Muscle of leg (tissue), 16 donors: ENCODE data around the gene FRG2C. TPM values are rescaled to one million over a fixed set of nuclear protein-coding genes. Genes with fewer than 3 reads are reported as not detected.
"Not testable (repeated sequence)": the region's sequence is repeated elsewhere in the genome, so short reads cannot be mapped to it uniquely, and the experiment has no call there.

Experiments
- DNase-seq: peaks from one replicate; pipeline ENCODE4 v3.0.0; 2013
- H3K27ac ChIP-seq: one replicate; pipeline ENCODE4 v1.5.1; 2013; ENCODE audit warnings: mild to moderate bottlenecking, low read length, control low read depth
- H3K27me3 ChIP-seq: one replicate; pipeline ENCODE4 v1.6.1; 2013; ENCODE audit warnings: low read length; ENCODE audit not compliant: control insufficient read depth, insufficient read depth
- H3K36me3 ChIP-seq: one replicate; pipeline ENCODE4 v1.6.1; 2013; ENCODE audit warnings: low read length; ENCODE audit not compliant: control insufficient read depth, insufficient read depth
- H3K4me1 ChIP-seq: one replicate; pipeline ENCODE4 v1.6.1; 2013; ENCODE audit warnings: low read length; ENCODE audit not compliant: control insufficient read depth, insufficient read depth
- H3K4me3 ChIP-seq: one replicate; pipeline ENCODE4 v1.5.1; 2013; ENCODE audit warnings: low read length, control low read depth
- H3K9me3 ChIP-seq: replicated peaks from 2 replicates; pipeline ENCODE4 v1.6.1; 2013; ENCODE audit warnings: low read depth, low read length; ENCODE audit not compliant: control insufficient read depth
- WGBS: methylation state at CpG from one replicate; pipeline ENCODE4 v1.1.5; 2013; ENCODE audit warnings: missing lambda C conversion rate; ENCODE audit not compliant: insufficient coverage; 5-methylcytosine and 5-hydroxymethylcytosine counted together
- long read RNA-seq, 11 donors: transcript quantifications; one replicate each; lab custom pipeline, GENCODE V29; 2026
- polyA plus RNA-seq, 8 donors: library from polyadenylated mRNA; unstranded; fragments of 120-200 nt; gene quantifications; one replicate each; pipeline versions ENCODE4 v1.2.1 to v1.2.3, GENCODE V29; 2013; ENCODE audit warnings: inconsistent platforms in 1 of 8, low replicate concordance in 1 of 8; ENCODE audit not compliant: insufficient read length in 8 of 8, insufficient read depth in 1 of 8
- total RNA-seq: library from RNA; stranded (reverse); fragments of 120-200 nt; gene quantifications from one replicate; pipeline ENCODE4 v1.2.4, GENCODE V29; 2013

FRG2C gene
- total RNA-seq: not detected
- polyA plus RNA-seq: under 1 TPM in 1 of 8 donors, not detected in 7; 0.09 TPM
- long read RNA-seq, donor 1: 0 reads
- long read RNA-seq, donor 2: 0 reads
- long read RNA-seq, donor 3: 0 reads
- long read RNA-seq, donor 4: 0 reads
- long read RNA-seq, donor 5: 0 reads
- long read RNA-seq, donor 6: 0 reads
- long read RNA-seq, donor 7: 0 reads
- long read RNA-seq, donor 8: 0 reads
- long read RNA-seq, donor 9: 0 reads
- long read RNA-seq, donor 10: 0 reads
- long read RNA-seq, donor 11: 0 reads

GRCh38 chr3:75664028-75664427, at the start of gene FRG2C:
TSS of gene FRG2C (plus strand) at chr3:75664328. CDS start at chr3:75664380, 52 bp downstream.
- H3K9me3 ChIP-seq, H3K36me3 ChIP-seq, H3K27ac ChIP-seq, H3K4me1 ChIP-seq, DNase-seq, H3K4me3 ChIP-seq: not testable (repeated sequence)
- WGBS: 92% methylated on average over 2 of the region's 9 CpGs
- H3K27me3 ChIP-seq: peaks cover 52% of the 10 kb centered on the region

GRCh38 chr3:75618666-75619305, 45.3 kb upstream of the FRG2C start:
- not testable (repeated sequence) for H3K36me3 ChIP-seq, H3K9me3 ChIP-seq, H3K4me1 ChIP-seq, H3K27ac ChIP-seq
- Histone ChIP-seq H3K27me3 (peaks cover 10% of the 10 kb centered on the region), H3K4me3 (peak overlapping the region; percentile 38)
- 3% methylated on average over 24 of the region's 43 CpGs for WGBS
- peak; percentile 58 for DNase-seq

- under 1% methylated on average over 43 of the region's 52 CpGs for WGBS
- H3K27ac ChIP-seq, H3K9me3 ChIP-seq, H3K36me3 ChIP-seq, H3K4me1 ChIP-seq: not testable (repeated sequence)
- peak; percentile 9 for DNase-seq
- Histone ChIP-seq H3K4me3 (peak overlapping the region; percentile 38), H3K27me3 (peaks cover 10% of the 10 kb centered on the region)
These were observed 44.6 kb upstream of the FRG2C start for GRCh38 chr3:75619481-75620031.

GRCh38 chr3:75621772-75622171, 42.4 kb upstream of the FRG2C start:
- not testable (repeated sequence) for H3K27ac ChIP-seq, H3K4me1 ChIP-seq, H3K36me3 ChIP-seq, H3K4me3 ChIP-seq, H3K9me3 ChIP-seq, DNase-seq
- H3K27me3 ChIP-seq: peaks cover 10% of the 10 kb centered on the region
- 48% methylated on average over 3 of the region's 10 CpGs for WGBS

- H3K27me3 ChIP-seq, H3K27ac ChIP-seq, H3K9me3 ChIP-seq, DNase-seq, H3K4me1 ChIP-seq, H3K36me3 ChIP-seq, H3K4me3 ChIP-seq: not testable (repeated sequence)
- WGBS: 57% methylated on average over 1 of the region's 13 CpGs
These were observed 40.5 kb upstream of the FRG2C start for GRCh38 chr3:75623656-75624055.

GRCh38 chr3:75630887-75631535, 33.1 kb upstream of the FRG2C start:
- no CpG with 5 or more reads among the region's 2 CpGs for WGBS
- not testable (repeated sequence) for H3K4me1 ChIP-seq, H3K27ac ChIP-seq, H3K9me3 ChIP-seq, DNase-seq, H3K27me3 ChIP-seq, H3K4me3 ChIP-seq, H3K36me3 ChIP-seq

- no peaks in the 10 kb centered on the region for H3K36me3 ChIP-seq
- DNase-seq: no peak
- no peak overlapping the region for H3K27ac ChIP-seq
- no peaks in the 10 kb centered on the region for H3K9me3 ChIP-seq
- H3K27me3 ChIP-seq: no peaks in the 10 kb centered on the region
- H3K4me3 ChIP-seq: no peak overlapping the region
- WGBS: 0% methylated on average over 1 of the region's 4 CpGs
- no peaks in the 10 kb centered on the region for H3K4me1 ChIP-seq
These were observed 32.6 kb upstream of the FRG2C start for GRCh38 chr3:75631541-75631940.

GRCh38 chr3:75638947-75639346, 25.2 kb upstream of the FRG2C start:
- DNase-seq, H3K27ac ChIP-seq, H3K9me3 ChIP-seq, H3K4me1 ChIP-seq, H3K36me3 ChIP-seq, H3K4me3 ChIP-seq, H3K27me3 ChIP-seq: not testable (repeated sequence)
- WGBS: 94% methylated on average over 5 of the region's 10 CpGs

- not testable (repeated sequence) for H3K27me3 ChIP-seq, H3K27ac ChIP-seq, H3K9me3 ChIP-seq, H3K4me1 ChIP-seq, H3K36me3 ChIP-seq
- WGBS: 2% methylated on average over 9 of the region's 16 CpGs
- H3K4me3 ChIP-seq: peak overlapping the region; percentile 61
- peak; percentile 92 for DNase-seq
These were observed 23.0 kb upstream of the FRG2C start for GRCh38 chr3:75641107-75641517.

- H3K27me3 ChIP-seq, H3K4me1 ChIP-seq, H3K27ac ChIP-seq, H3K9me3 ChIP-seq, H3K4me3 ChIP-seq, H3K36me3 ChIP-seq: not testable (repeated sequence)
- WGBS: 20% methylated on average over 3 of the region's 20 CpGs
- peak; percentile 54 for DNase-seq
These were observed 20.9 kb upstream of the FRG2C start for GRCh38 chr3:75643031-75643800.
